Stimulated activated CD4-positive, alpha-beta T cell treated with anti-CD3 and anti-CD28 coated beads, Interleukin-1b, Interleukin-23, amount 100 ng/mL, for 1 hour (primary cell): ENCODE data around the gene ARID3A.

Experiments used
- DNase-seq, 2 donors: peaks; one replicate each; pipeline ENCODE4 v3.0.0-alpha.2; 2020; ENCODE audit warnings: low read depth in 2 of 2

ARID3A gene

GRCh38 chr19:1003283-1003682 is 77.4 kb downstream of the ARID3A start:
- no peak for DNase-seq

- no peak for DNase-seq
Measured at GRCh38 chr19:1004204-1004802, 78.5 kb downstream of the ARID3A start.

DNA sequence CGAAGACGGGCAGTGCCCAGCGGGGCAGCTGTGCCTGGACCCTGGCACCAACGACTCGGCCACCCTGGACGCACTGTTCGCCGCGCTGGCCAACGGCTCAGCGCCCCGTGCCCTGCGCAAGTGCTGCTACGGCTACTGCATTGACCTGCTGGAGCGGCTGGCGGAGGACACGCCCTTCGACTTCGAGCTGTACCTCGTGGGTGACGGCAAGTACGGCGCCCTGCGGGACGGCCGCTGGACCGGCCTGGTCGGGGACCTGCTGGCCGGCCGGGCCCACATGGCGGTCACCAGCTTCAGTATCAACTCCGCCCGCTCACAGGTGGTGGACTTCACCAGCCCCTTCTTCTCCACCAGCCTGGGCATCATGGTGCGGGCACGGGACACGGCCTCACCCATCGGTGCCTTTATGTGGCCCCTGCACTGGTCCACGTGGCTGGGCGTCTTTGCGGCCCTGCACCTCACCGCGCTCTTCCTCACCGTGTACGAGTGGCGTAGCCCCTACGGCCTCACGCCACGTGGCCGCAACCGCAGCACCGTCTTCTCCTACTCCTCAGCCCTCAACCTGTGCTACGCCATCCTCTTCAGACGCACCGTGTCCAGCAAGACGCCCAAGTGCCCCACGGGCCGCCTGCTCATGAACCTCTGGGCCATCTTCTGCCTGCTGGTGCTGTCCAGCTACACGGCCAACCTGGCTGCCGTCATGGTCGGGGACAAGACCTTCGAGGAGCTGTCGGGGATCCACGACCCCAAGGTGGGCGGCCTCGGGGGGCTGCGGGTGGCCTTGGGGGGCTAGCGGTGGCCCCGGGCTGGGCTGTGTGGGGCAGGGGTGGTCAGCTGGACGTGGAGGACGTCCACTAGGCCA is 79.2 kb downstream of the ARID3A start:
- no peak for DNase-seq

DNA sequence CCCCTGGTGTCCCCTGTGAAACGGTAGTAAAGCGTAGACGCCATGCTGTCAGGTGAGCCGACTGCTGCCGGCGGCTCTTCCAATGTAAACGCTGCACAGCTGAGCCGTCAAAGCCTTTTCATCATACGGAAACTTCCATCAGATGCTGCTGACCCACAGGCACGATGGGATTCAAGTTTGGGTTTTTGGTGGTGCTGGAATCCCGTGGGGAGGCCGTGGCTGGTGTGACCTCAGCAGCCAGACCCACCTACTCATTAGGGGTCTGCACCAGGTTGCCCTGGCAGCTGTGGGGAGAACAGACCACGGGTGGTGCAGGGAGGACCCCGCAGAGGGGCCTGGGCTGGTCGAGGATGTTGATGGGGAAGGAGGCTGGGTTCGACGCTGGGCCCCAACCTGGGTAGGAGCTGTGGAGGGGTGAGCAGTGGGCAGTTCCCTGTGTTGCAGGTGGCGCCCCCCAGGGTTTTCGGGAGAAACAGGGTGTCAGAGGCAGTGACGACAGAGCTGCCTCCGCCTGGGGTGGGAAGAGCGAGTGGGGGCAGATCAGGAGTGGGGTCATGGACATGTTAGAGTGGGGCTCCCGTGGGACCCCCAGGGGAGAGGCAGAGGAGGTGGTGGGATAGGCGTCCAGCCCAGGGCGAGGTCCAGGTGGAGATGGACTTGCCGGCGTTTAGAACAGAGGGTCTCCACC is 81.0 kb downstream of the ARID3A start:
- no peak for DNase-seq

DNA sequence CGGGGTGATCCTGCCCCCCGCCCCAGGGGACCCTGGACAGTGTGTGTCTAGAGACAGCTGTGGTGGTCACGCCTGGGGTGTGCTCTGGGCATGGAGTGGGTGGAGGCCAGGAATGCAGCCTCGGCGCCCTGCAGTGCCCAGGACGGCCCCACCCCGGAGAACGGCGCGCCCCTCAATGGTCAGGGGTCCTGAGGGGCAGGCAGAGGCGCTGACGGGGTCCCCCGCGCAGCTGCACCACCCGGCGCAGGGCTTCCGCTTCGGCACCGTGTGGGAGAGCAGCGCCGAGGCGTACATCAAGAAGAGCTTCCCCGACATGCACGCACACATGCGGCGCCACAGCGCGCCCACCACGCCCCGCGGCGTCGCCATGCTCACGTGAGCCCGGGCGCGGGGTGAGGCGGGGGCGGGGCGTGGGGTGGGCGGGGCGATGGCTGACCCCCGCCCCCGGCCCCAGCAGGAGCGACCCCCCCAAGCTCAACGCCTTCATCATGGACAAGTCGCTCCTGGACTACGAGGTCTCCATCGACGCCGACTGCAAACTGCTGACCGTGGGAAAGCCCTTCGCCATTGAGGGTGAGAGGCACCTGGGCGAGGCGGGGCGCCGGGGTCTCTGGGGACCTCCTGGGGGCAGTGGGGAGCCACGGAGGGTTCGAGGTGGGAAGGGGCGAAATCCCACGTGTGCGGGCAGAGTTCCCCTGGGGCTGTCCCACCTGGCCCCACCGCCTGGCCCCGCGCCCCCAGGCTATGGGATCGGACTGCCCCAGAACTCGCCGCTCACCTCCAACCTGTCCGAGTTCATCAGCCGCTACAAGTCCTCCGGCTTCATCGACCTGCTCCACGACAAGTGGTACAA is 81.8 kb downstream of the ARID3A start:
- no peak for DNase-seq

DNA sequence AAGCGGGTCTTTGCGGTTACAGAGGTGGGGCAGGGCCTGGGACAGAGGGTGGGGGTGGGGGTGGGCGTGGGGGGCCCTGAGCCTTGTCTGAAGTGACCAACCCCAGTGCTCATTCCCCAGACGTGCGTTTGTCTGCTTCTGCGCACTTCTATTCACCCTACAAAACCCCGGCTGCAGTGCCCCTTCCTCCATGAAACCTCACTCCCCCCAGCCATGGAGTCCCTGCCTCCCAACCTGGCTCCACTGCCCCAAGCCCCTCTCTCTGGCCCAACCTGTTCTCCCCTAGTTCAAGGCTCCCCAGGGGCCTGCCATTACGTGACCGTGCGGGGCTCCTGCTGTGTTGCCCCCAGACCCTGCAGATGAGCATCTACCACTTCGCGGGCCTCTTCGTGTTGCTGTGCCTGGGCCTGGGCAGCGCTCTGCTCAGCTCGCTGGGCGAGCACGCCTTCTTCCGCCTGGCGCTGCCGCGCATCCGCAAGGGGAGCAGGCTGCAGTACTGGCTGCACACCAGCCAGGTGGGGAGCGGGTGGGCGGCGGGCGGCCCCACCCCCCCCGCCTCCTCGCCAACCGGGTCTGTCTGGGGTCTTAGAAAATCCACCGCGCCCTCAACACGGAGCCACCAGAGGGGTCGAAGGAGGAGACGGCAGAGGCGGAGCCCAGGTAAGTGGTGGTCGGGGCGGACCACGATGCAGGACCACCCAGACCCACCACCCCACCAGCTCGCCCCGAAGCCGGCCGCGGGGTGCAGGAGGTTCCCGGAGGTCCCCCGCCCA is 82.6 kb downstream of the ARID3A start:
- no peak for DNase-seq

DNA sequence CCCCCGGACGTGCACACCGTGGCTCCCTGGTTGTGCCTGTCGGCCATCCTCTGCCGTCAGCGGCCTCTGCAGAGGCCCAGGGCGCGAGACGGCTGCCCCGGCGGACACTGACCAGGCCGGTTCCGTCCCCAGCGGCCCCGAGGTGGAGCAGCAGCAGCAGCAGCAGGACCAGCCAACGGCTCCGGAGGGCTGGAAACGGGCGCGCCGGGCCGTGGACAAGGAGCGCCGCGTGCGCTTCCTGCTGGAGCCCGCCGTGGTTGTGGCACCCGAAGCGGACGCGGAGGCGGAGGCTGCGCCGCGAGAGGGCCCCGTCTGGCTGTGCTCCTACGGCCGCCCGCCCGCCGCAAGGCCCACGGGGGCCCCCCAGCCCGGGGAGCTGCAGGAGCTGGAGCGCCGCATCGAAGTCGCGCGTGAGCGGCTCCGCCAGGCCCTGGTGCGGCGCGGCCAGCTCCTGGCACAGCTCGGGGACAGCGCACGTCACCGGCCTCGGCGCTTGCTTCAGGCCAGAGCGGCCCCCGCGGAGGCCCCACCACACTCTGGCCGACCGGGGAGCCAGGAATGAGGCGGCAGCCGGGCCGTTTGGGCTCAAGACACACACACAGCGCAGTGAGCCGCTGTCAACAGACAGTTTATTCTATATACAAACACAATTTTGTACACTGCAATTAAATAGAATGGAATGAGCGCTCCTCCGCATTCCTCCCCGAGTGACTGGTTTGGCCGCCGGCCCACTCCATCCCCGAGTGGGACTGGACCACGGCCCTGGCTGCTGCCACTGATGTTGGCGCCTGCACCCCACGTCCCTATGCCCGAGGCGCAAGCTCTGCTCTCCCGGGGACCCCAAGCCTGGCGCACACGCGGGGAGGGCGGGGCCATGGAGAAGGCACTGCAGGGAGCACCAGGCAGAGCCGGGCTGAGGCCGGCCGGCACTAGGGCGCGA is 83.5 kb downstream of the ARID3A start:
- DNase-seq, result no peak

DNA sequence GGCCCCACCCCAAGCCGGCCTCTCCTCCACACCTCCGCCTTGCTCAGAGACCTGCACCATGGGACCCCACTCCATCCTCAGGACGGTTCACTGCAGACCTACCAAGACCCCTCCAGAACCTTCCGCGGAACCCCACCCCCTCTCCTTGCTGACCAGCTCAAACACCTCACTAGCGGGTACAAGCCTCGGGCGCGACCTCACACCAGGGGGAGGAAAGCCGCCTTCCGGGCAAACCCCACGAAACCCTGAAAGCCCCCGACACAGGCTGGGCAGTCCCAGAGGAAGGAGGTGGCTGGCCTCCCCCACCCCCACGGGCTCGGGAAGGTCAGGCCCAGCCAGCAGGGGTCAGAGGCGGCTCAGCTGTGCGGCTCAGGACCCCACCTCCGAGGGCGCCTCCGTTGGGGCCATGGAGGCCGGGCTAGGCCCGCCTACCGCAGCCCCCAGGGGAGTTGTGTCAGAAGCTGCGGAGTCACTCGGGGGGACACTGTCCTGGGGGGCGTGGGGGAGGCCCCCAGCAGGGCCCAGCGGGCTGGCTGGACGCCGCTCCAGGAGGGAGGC is 84.2 kb downstream of the ARID3A start:
- DNase-seq, result no peak

DNA sequence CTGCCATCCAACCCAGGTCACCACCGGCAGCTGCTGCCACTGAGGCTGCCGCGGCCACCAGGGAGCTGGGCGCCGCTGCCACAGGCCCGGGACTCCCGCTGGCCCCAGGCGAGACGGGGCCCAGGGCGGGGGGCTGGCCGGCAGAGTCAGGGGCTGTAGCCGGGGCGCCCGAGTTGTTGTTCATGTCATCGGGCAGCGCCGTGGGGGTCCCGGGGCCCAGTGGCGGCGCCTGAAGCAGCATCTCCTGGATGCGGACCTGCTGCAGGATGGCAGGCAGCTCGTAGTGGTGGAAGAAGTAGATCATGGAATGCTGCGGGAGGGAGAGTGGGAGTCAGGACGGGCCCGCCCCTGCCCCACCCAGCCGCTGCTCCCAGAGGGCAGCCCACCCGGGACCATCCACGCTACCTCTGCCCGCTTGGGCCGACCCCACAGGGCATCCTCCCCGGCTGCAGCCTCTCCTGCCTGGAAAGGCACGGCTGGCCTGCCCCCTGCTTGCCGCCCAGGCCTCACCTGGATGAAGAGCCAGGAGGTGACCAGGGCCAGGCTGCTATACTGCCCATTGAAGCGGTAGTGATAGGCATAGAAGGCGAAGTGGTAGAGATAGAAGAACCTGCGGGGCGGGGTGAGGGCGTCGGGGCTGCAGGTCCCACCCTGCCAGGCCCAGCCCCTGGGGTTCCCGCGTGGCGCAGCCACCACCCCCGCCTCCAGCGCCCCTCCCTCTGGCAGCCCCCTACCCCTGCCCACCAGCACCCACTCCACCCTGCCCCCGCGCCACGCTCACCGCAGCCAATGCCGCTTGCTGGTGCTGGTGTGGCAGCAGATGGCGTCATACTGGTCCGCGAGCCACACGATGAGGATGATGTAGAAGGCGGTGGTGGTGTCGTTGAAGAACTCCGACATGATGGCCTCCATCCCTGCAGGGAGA is 85.0 kb downstream of the ARID3A start:
- DNase-seq, result no peak

DNA sequence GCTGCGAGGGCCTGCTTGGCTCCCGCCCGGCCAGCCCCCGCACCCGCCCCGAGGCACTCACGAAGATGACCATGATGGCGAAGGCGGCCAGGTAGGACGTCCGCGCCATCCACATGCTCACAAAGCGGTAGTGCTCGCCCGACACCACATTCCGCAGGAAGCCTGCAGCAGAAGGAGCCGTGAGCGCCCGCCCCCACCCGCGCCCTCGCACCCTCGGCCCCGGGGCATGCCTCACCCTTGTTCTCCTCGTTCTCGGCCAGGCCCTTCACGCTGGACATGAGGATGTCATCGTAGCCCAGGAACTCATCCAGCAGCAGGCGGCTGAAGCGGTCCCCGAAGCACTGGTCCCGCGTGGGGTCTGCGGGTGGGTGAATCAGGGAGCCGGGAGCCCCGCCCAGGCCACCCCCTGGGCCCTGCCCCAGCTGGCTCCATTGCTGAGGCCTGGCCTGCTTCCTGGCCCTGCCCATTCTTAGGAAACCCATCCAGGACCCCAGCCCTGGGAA is 86.0 kb downstream of the ARID3A start:
- DNase-seq, result no peak

GRCh38 chr19:1012334-1012733 is 86.5 kb downstream of the ARID3A start:
- no peak for DNase-seq

DNA sequence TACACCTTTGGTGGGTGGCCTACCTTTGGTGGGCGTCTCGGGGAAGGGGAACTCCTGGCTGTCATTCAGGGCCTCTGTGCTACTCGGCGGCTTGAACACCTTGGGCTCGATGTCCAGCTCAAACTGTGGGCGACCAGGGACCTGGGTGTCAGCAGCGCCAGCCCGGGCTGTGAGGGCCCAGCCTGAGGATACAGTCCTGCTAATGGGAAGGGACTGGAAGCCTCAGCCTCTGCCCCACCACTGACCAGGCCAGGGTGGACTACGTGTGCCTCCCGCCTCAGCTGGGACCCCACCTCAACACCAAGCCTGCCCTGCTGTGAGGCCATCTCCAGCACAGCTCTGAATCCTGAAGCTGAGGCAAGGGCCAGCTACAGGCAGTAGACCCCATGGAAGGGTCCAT is 87.4 kb downstream of the ARID3A start:
- no peak for DNase-seq

GRCh38 chr19:1014161-1015060 is 88.6 kb downstream of the ARID3A start:
- no peak for DNase-seq

DNA sequence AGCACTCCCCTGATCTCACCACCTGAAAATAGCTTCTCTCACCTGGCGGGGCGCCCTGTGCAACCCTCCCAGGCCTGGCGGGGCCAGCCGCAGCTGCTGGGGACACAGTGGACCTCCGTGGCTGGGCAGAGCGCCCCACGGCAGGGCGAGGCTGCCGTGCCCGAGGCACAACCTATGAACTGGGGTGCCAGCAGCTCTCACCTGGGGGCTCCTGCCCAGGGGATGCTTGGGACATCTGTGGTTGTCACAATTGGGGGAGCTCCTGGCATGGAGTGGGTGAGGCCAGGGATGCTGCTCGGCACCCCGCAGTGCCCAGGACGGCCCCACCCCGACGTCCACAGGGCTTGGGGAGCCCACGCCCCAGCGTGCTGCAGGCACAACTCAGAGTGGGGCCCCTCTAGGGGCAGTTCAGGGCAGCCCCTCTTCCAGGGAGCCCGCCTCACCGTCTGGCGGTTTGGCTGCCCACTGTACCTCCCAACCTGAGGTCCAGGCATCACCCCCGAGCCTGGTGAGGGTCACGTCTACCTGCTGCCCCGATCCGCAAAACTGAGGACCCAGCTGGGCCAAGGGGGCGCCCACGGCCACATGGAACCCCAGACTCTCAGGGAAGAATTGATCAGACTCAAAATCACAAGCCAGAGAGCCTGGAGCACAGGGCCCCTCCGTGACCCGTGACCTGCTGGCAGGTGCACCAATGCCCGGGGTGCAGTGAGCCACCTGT is 89.4 kb downstream of the ARID3A start:
- DNase-seq, result no peak

GRCh38 chr19:1015782-1016646 is 90.2 kb downstream of the ARID3A start:
- no peak for DNase-seq

- no peak for DNase-seq
Measured at GRCh38 chr19:1016647-1017114, 90.8 kb downstream of the ARID3A start.
